Thymus (tissue), 11 donors: Measurements from ENCODE around the gene DNAJC1. TPM values are rescaled to one million over a fixed set of nuclear protein-coding genes. Genes with fewer than 3 reads are reported as not detected.
A peak's percentile ranks its signal among the peaks of the same experiment; 100 is the strongest.

ENCODE experiments used
- DNase-seq, 9 donors: peaks; one replicate each; pipeline ENCODE4 v3.0.0-alpha.2; 2013; ENCODE audit warnings: low spot score in 9 of 9, low read depth in 6 of 9, missing footprints in 1 of 9
- H3K27ac ChIP-seq, 2 donors: one replicate each; pipeline ENCODE4 v1.5.1; 2013; ENCODE audit warnings: control low read depth in 1 of 2, low read depth in 1 of 2, low read length in 1 of 2, mild to moderate bottlenecking in 1 of 2, moderate library complexity in 1 of 2
- H3K27me3 ChIP-seq, 2 donors: one replicate each; pipeline ENCODE4 v1.5.1; 2013; ENCODE audit warnings: low read length in 1 of 2; ENCODE audit not compliant: control insufficient read depth in 2 of 2, insufficient read depth in 1 of 2
- H3K36me3 ChIP-seq, 2 donors: one replicate each; pipeline ENCODE4 v1.5.1; 2013; ENCODE audit warnings: low read length in 1 of 2, mild to moderate bottlenecking in 1 of 2, moderate library complexity in 1 of 2; ENCODE audit not compliant: control insufficient read depth in 2 of 2, insufficient read depth in 2 of 2
- H3K4me1 ChIP-seq, 2 donors: one replicate each; pipeline ENCODE4 v1.5.1; 2013; ENCODE audit warnings: low read length in 2 of 2; ENCODE audit not compliant: control insufficient read depth in 2 of 2, insufficient read depth in 2 of 2
- H3K4me3 ChIP-seq, 2 donors: one replicate each; pipeline ENCODE4 v1.5.1; 2013; ENCODE audit warnings: low read length in 2 of 2, control low read depth in 1 of 2, mild to moderate bottlenecking in 1 of 2
- H3K9me3 ChIP-seq, 2 donors: one replicate each; pipeline ENCODE4 v1.5.1; 2013; ENCODE audit warnings: low read length in 1 of 2, mild to moderate bottlenecking in 1 of 2; ENCODE audit not compliant: control insufficient read depth in 2 of 2, insufficient read depth in 1 of 2
- WGBS: extraction: QIAGEN DNeasy Blood & Tissue Kit; methylation state at CpG from one replicate; pipeline ENCODE4 v1.1.7; 2013; 5-methylcytosine and 5-hydroxymethylcytosine counted together
- polyA plus RNA-seq: library from polyadenylated mRNA; stranded (reverse); fragments of 200-250 nt; gene quantifications from one replicate; pipeline ENCODE4 v1.2.3, GENCODE V29; 2013
- total RNA-seq: library from RNA; stranded (reverse); fragments of 120-200 nt; gene quantifications from one replicate; pipeline ENCODE4 v1.2.4, GENCODE V29; 2013
- donor health status: healthy.

DNAJC1 gene
- total and polyA plus RNA-seq, 2 donors = 19.9 to 23.2 TPM

DNA sequence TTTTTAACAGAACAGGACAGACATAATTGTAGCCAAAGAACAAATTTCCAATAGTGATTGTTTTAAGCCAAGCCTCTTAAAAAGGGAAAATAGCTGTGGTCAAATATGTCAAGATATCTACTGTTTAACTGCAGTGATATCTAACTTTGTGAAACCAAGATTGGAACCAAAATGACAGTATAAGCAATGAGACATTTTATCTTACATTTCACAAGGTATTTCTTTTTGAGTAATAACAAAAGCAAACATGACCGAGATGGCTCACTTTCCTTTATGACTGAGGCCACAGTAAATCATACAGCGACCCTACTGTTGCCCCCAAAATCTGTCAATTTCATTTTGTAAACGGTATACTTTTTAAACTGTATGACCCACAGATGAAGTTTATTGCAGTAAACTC lies 253.7 kb downstream of the DNAJC1 start:
- Histone ChIP-seq H3K9me3 (no peaks in the 10 kb centered on the region), H3K36me3 (peaks cover under 1 to 3% of the 10 kb centered on the region in 2 donors), H3K4me1 (peaks cover 0 to 9% of the 10 kb centered on the region in 2 donors), H3K27ac (no peak overlapping the region), H3K27me3 (no peaks in the 10 kb centered on the region), H3K4me3 (no peak overlapping the region)
- DNase-seq = no peak
- 91% methylated on average over 3 of the region's 3 CpGs for WGBS

DNA sequence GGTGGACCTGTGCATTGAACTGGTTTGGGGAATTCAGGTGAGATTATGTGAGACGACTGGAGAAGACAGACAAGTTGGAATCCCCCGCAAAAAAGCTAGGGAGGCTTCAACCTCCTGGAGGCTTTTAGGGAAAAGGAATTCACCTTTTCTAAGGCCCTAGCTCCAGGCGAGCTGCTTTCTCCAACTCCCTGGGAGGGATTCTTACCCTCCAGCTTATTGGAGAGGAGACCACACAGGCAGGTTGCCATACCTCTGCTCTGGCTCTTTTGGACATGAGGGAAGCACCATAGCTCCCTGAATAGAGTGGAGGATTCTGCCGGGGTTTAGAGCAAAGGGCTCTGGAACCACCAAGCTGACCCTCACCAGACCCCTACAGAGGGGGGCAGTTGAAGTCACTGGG lies 255.7 kb downstream of the DNAJC1 start:
- H3K27ac ChIP-seq = no peak overlapping the region
- no peak overlapping the region for H3K4me3 ChIP-seq
- H3K4me1 ChIP-seq = peaks cover 0 to 8% of the 10 kb centered on the region in 2 donors
- peaks cover 15 to 20% of the 10 kb centered on the region in 2 donors for H3K36me3 ChIP-seq
- H3K9me3 ChIP-seq = no peaks in the 10 kb centered on the region
- WGBS = 96% methylated on average over 4 of the region's 4 CpGs
- no peaks in the 10 kb centered on the region for H3K27me3 ChIP-seq
- DNase-seq = no peak

GRCh38 chr10:21746118-21746517 lies 257.4 kb downstream of the DNAJC1 start:
- Histone ChIP-seq H3K36me3 (peaks cover 15 to 35% of the 10 kb centered on the region in 2 donors), H3K4me3 (no peak overlapping the region), H3K9me3 (no peaks in the 10 kb centered on the region), H3K4me1 (peaks cover 0 to 8% of the 10 kb centered on the region in 2 donors), H3K27me3 (no peaks in the 10 kb centered on the region), H3K27ac (no peak overlapping the region)
- 36% methylated on average over 6 of the region's 6 CpGs for WGBS
- peak in 3 of 9 donors; percentile 23 to 56 (median 23) for DNase-seq

DNA sequence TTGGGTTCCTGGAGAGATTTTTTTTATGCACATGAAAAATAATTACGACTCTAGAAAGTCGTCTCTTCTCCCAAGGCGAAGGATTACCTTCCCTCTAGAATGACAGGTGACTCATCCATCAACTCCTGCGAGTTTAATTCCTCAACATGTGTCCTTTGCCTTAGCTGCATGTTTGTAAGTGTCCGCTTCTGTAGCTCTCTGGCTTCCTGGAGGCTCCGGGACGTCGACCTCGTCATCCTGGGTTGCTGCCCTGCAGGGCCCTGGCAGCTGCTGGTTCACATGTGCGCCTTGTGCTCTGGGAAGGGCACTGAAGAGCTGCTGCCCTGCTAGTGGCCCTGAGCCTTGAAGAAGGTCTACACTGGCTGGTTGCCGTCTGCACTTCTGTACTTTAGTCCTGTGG lies 259.3 kb downstream of the DNAJC1 start:
- WGBS = 92% methylated on average over 11 of the region's 11 CpGs
- DNase-seq = no peak

GRCh38 chr10:21742740-21743412 lies 260.7 kb downstream of the DNAJC1 start:
- Histone ChIP-seq H3K4me3 (no peak overlapping the region), H3K27me3 (no peaks in the 10 kb centered on the region), H3K27ac (no peak overlapping the region), H3K4me1 (peaks cover 0 to 8% of the 10 kb centered on the region in 2 donors), H3K9me3 (no peaks in the 10 kb centered on the region), H3K36me3 (peaks cover 25 to 55% of the 10 kb centered on the region in 2 donors)
- DNase-seq = no peak
- WGBS = 98% methylated on average over 5 of the region's 5 CpGs

More for the DNA sequence above, 259.3 kb downstream of the DNAJC1 start:
- Histone ChIP-seq H3K9me3 (no peaks in the 10 kb centered on the region), H3K4me1 (peaks cover 0 to 8% of the 10 kb centered on the region in 2 donors), H3K27ac (no peak overlapping the region), H3K27me3 (no peaks in the 10 kb centered on the region), H3K4me3 (no peak overlapping the region), H3K36me3 (peaks cover 21 to 47% of the 10 kb centered on the region in 2 donors)

GRCh38 chr10:21740989-21741388 lies 262.5 kb downstream of the DNAJC1 start:
- Histone ChIP-seq H3K4me3 (no peak overlapping the region), H3K27me3 (no peaks in the 10 kb centered on the region), H3K4me1 (peaks cover 4 to 16% of the 10 kb centered on the region in 2 donors), H3K36me3 (peaks cover 34 to 58% of the 10 kb centered on the region in 2 donors), H3K27ac (peak overlapping the region; percentile 46 to 71), H3K9me3 (no peaks in the 10 kb centered on the region)
- peak in 3 of 9 donors; percentile 32 to 72 (median 36) for DNase-seq
- WGBS = 80% methylated on average over 4 of the region's 4 CpGs

DNA sequence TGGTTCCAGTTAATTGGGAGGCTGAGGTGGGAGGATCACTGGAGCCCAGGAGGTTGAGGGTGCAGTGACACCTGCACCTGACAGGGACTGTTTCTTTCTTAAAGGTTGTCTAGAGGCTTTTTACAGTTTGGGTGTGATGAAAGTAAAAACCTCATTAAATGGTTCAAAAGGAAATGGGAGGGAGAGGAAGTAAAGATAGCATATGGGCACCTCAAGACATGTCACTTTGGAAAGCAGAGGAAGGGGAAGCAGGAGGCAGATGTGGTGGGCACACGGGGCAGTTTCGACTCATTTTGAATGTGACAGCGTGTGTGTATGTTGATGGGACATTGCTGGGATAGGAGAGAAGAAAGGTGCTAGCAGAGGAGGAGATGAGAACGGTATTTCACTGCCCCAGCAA lies 266.4 kb downstream of the DNAJC1 start:
- H3K9me3 ChIP-seq = no peaks in the 10 kb centered on the region
- H3K4me3 ChIP-seq = no peak overlapping the region
- no peak overlapping the region for H3K27ac ChIP-seq
- WGBS = 23% methylated on average over 4 of the region's 4 CpGs
- H3K4me1 ChIP-seq = peaks cover 4 to 13% of the 10 kb centered on the region in 2 donors
- peak in 2 of 9 donors; percentile 15 to 54 for DNase-seq
- H3K36me3 ChIP-seq = peaks cover 29 to 48% of the 10 kb centered on the region in 2 donors
- no peaks in the 10 kb centered on the region for H3K27me3 ChIP-seq

DNA sequence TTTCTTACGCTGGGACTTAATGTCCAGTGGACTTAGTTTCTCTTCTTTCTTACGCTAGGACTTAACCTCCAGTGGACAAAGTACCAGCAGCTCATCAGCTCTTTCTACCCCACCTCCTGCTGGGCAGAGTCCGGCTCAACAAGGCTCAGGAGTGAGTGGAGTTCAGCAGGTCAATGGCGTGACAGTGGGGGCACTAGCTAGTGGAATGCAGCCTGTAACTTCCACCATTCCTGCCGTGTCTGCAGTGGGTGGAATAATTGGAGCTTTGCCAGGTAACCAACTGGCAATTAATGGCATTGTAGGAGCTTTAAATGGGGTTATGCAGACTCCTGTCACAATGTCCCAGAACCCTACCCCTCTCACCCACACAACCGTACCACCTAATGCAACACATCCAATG lies 269.8 kb downstream of the DNAJC1 start:
- Histone ChIP-seq H3K27me3 (no peaks in the 10 kb centered on the region), H3K36me3 (peaks cover 22 to 29% of the 10 kb centered on the region in 2 donors), H3K4me1 (peaks cover 4 to 13% of the 10 kb centered on the region in 2 donors), H3K27ac (no peak overlapping the region), H3K9me3 (no peaks in the 10 kb centered on the region), H3K4me3 (no peak overlapping the region)
- DNase-seq = no peak
- 97% methylated on average over 6 of the region's 6 CpGs for WGBS

DNA sequence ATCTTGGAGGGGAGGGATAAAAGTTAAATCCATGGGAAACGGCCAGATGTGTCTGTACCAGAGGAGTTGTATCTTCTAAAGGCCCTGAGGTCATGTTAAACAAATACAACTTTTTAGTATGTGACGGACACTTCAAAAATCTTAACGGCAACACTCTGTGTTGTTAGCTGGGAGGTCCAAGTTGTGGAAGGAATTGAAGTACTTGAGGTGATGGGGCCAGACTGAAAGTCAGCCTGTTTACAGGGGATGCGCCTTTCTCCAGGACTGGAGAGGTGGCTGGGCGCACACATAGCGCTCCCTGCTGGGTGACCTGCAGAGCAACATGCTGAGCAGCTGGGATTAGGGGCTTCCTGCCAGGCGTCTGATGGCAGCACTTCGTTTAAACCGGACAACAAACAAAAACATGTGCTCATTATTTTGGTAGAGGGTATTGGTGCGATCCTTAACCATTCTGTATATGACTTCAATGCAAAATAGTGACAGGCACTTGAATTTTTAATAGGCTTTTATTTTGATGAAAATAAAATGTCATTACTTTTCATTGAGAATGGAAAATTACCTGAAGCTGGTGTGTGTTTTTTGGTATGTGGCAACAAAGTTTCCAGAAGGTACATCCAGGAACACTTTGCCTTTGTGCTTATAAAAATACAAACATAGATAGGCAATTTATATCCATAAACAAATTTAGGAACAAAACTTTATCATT lies 271.3 kb downstream of the DNAJC1 start:
- DNase-seq = peak in 8 of 9 donors; percentile 37 to 81 (median 56)
- WGBS = 54% methylated on average over 10 of the region's 10 CpGs

More for the DNA sequence above, 271.3 kb downstream of the DNAJC1 start:
- H3K36me3 ChIP-seq = peaks cover 19 to 27% of the 10 kb centered on the region in 2 donors
- H3K4me1 ChIP-seq = peaks cover 3 to 13% of the 10 kb centered on the region in 2 donors
- no peaks in the 10 kb centered on the region for H3K9me3 ChIP-seq
- no peak overlapping the region for H3K4me3 ChIP-seq
- H3K27me3 ChIP-seq = no peaks in the 10 kb centered on the region
- H3K27ac ChIP-seq = no peak overlapping the region
